Mesothelial cell of epicardium (in vitro differentiated cells): Measurements from ENCODE around the gene DOLK. TPM values are rescaled to one million over a fixed set of nuclear protein-coding genes. Genes with fewer than 3 reads are reported as not detected.

Experiments
- DNase-seq, 2 experiments: peaks; one replicate each; pipeline ENCODE4 v3.0.0; 2021; ENCODE audit warnings: low spot score in 2 of 2; ENCODE audit not compliant: unreplicated experiment in 2 of 2
- H3K27ac Mint-ChIP-seq: 2 replicates; pipeline ENCODE4 v1.8.0; 2021; ENCODE audit warnings: mixed read lengths
- H3K27me3 Mint-ChIP-seq: 2 replicates; pipeline ENCODE4 v1.8.0; 2021; ENCODE audit warnings: low read depth, mixed read lengths
- H3K36me3 Mint-ChIP-seq: 2 replicates; pipeline ENCODE4 v1.8.0; 2021; ENCODE audit warnings: mixed read lengths
- H3K4me1 Mint-ChIP-seq: 2 replicates; pipeline ENCODE4 v1.8.0; 2021; ENCODE audit warnings: mixed read lengths
- H3K4me3 Mint-ChIP-seq: 2 replicates; pipeline ENCODE4 v1.8.0; 2021; ENCODE audit warnings: mild to moderate bottlenecking, moderate library complexity, mixed read lengths
- H3K9me3 Mint-ChIP-seq: 2 replicates; pipeline ENCODE4 v1.8.0; 2021; ENCODE audit warnings: mixed read lengths
- total RNA-seq: library from RNA; stranded (reverse); gene quantifications from 3 replicates; pipeline ENCODE4 v1.2.1, GENCODE V29; 2021
- TF ChIP-seq, protein P1 (sequence below): fragments of 200-600 bp; sonication (generic); IDR thresholded peaks from one replicate; pipeline ENCODE4 v1.5.0; 2021; ENCODE audit warnings: antibody characterized with exemption; ENCODE audit not compliant: unreplicated experiment

Gene DOLK
- total RNA-seq, 1 donor from 2014 or later = 17.0 TPM

DNA sequence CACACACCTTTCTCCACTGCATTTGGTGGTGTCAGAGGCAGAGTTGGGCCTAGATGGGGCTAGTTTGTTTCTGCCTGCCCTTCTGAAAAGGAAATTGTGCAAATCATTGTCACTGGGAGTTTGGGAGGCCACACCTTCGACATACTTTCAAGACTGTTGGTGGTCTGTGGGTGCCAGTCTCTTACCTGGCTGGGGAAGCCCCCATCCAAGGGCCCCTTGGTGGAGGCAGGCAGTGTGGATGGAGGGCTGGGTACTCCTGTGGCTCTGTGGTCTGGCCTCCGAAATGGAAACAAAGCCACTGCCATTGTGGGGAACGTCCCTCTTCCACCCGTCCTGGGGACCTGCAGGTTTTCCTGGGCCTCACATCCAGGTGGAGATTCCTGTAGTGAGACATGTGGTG, 37.5 kb downstream of the DOLK start:
- peaks cover 20% of the 10 kb centered on the region for H3K4me1 Mint-ChIP-seq
- H3K9me3 Mint-ChIP-seq = no peaks in the 10 kb centered on the region
- H3K4me3 Mint-ChIP-seq = no peak overlapping the region
- TF ChIP-seq, protein P1, sequence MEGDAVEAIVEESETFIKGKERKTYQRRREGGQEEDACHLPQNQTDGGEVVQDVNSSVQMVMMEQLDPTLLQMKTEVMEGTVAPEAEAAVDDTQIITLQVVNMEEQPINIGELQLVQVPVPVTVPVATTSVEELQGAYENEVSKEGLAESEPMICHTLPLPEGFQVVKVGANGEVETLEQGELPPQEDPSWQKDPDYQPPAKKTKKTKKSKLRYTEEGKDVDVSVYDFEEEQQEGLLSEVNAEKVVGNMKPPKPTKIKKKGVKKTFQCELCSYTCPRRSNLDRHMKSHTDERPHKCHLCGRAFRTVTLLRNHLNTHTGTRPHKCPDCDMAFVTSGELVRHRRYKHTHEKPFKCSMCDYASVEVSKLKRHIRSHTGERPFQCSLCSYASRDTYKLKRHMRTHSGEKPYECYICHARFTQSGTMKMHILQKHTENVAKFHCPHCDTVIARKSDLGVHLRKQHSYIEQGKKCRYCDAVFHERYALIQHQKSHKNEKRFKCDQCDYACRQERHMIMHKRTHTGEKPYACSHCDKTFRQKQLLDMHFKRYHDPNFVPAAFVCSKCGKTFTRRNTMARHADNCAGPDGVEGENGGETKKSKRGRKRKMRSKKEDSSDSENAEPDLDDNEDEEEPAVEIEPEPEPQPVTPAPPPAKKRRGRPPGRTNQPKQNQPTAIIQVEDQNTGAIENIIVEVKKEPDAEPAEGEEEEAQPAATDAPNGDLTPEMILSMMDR = no peak
- no peak for DNase-seq
- peaks cover 23% of the 10 kb centered on the region for H3K36me3 Mint-ChIP-seq
- H3K27ac Mint-ChIP-seq = no peak overlapping the region
- H3K27me3 Mint-ChIP-seq = no peaks in the 10 kb centered on the region

DNA sequence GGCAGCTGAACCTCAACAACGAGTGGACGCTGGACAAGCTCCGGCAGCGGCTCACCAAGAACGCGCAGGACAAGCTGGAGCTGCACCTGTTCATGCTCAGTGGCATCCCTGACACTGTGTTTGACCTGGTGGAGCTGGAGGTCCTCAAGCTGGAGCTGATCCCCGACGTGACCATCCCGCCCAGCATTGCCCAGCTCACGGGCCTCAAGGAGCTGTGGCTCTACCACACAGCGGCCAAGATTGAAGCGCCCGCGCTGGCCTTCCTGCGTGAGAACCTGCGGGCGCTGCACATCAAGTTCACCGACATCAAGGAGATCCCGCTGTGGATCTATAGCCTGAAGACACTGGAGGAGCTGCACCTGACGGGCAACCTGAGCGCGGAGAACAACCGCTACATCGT, 39.0 kb downstream of the DOLK start:
- Mint-ChIP-seq H3K27me3 (no peaks in the 10 kb centered on the region), H3K9me3 (no peaks in the 10 kb centered on the region), H3K27ac (no peak overlapping the region), H3K36me3 (peaks cover 23% of the 10 kb centered on the region), H3K4me1 (peaks cover 20% of the 10 kb centered on the region), H3K4me3 (no peak overlapping the region)
- DNase-seq = no peak
- TF ChIP-seq, protein P1 = no peak

DNA sequence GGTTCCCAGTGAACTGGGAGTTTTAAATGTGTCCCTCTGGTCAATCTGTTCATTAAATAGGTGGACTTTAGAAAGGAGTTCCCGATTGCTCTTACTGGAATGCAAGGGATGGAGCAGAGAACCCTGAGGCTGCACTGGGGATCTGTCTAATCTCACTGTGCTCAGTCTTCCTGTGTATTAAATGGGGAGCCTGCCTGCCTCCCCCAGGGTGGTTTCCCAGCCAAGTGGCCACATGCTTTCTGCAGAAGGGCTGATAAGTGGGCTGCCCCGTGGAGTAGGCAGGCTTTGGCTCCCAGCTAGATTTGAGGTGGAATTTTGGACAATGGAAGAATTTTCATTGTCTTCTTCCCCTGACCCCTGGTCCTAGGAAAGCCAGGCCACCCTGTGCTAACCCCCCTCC, 40.7 kb downstream of the DOLK start:
- H3K27me3 Mint-ChIP-seq = no peaks in the 10 kb centered on the region
- H3K4me1 Mint-ChIP-seq = peaks cover 6% of the 10 kb centered on the region
- no peak overlapping the region for H3K4me3 Mint-ChIP-seq
- TF ChIP-seq, protein P1 = no peak
- no peak for DNase-seq
- H3K9me3 Mint-ChIP-seq = no peaks in the 10 kb centered on the region
- peaks cover 23% of the 10 kb centered on the region for H3K36me3 Mint-ChIP-seq
- H3K27ac Mint-ChIP-seq = no peak overlapping the region

DNA sequence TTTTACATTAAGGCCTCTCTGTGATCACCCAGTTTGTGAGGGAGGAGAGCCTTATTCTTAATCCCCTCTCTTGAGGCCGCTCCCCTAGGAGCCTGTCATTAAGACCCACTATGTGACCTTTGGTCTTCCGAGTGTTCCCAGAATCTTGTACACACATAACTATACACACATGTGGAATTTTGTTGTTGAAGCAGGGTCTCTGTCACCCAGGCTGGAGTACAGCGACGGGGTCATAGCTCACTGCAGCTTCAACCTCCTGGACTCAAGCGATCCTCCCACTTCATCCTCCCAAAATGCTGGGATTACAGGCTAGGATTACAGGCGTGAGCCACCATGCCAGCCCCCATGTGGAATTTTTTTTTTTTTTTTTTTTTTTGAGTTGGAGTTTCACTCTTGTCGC, 41.4 kb downstream of the DOLK start:
- DNase-seq = no peak
- no peak overlapping the region for H3K27ac Mint-ChIP-seq
- no peaks in the 10 kb centered on the region for H3K27me3 Mint-ChIP-seq
- no peaks in the 10 kb centered on the region for H3K4me1 Mint-ChIP-seq
- no peak overlapping the region for H3K4me3 Mint-ChIP-seq
- H3K36me3 Mint-ChIP-seq = peaks cover 23% of the 10 kb centered on the region
- TF ChIP-seq, protein P1 = no peak
- H3K9me3 Mint-ChIP-seq = no peaks in the 10 kb centered on the region

DNA sequence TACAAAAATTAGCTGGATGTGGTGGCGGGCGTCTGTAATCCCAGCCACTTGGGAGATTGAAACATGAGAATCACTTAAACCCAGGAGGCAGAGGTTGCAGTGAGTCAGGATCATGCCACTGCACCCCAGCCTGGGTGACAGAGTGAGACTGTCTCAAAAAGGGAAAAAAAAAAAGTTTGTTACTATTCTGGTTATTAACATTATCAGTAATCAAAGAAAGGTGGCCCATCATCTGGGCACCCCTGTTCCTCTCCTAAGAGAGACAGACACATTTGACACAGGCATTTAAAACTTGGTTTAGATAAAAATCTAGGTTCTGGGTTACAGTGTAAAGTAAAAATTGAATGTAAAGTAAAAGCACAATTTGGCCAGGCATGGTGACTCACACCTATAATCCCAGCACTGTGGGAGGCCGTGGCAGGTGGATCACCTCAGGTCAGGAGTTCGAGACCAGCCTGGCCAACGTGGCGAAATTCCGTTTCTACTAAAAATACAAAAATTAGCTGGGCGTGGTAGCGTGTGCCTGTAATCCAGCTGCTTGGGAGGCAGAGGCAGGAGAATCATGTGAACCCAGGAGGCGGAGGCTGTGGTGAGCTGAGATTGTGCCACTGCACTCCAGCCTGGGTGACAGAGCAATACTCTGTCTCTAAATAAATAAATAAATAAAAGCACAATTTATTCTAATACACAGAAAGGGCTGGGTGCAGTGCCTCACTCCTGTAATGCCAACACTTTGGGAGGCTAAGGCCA, 43.4 kb downstream of the DOLK start:
- Mint-ChIP-seq H3K4me3 (no peak overlapping the region), H3K36me3 (peaks cover 18% of the 10 kb centered on the region), H3K27ac (no peak overlapping the region), H3K9me3 (no peaks in the 10 kb centered on the region), H3K27me3 (no peaks in the 10 kb centered on the region), H3K4me1 (no peaks in the 10 kb centered on the region)
- TF ChIP-seq, protein P1 = no peak
- no peak for DNase-seq

DNA sequence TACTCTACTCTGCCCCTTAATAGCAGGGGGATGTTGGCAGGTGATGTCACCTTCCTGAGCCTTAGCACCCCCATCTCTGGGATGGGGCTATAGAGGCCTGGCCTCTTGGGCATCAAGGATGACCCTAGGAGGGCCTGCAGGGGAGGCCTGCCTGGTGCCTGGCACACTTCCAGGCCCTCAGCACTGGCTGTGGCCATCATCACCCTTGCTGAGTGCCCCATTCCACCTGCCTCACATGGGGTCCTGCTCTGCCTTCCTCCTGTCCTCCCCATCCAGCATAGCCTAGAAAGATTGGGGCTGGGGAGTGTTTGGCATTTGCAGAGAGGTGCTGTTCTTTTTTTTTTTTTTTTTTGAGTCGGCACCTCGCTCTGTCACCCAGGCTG, 44.3 kb downstream of the DOLK start:
- Mint-ChIP-seq H3K27me3 (no peaks in the 10 kb centered on the region), H3K36me3 (peaks cover 12% of the 10 kb centered on the region)
- DNase-seq = no peak

More for the DNA sequence above, 44.3 kb downstream of the DOLK start:
- TF ChIP-seq, protein P1 = no peak
- H3K4me3 Mint-ChIP-seq = no peak overlapping the region
- no peaks in the 10 kb centered on the region for H3K9me3 Mint-ChIP-seq
- H3K4me1 Mint-ChIP-seq = no peaks in the 10 kb centered on the region
- H3K27ac Mint-ChIP-seq = no peak overlapping the region
